Esophagus squamous epithelium (tissue), 5 donors: Measurements from ENCODE around the gene KNCN. TPM values are rescaled to one million over a fixed set of nuclear protein-coding genes. Genes with fewer than 3 reads are reported as not detected.

Source experiments
- DNase-seq: peaks from one replicate; lab custom pipeline; 2025; lab: John Stamatoyannopoulos, UW
- H3K27ac ChIP-seq, 4 donors: fragments of 200-600 bp; sonication (generic); one replicate each; pipeline ENCODE4 v1.5.1; 2016 to 2019; ENCODE audit warnings: mild to moderate bottlenecking in 1 of 4
- H3K27me3 ChIP-seq, 4 donors: fragments of 200-600 bp; sonication (generic); 1 replicate in 3 of 4; 2 replicates in 1 of 4; pipeline versions ENCODE4 v1.5.1 to v1.6.0; 2017 to 2021; ENCODE audit warnings: antibody characterized with exemption in 1 of 4
- H3K36me3 ChIP-seq, 3 donors: fragments of 200-600 bp; sonication (generic); one replicate each; pipeline ENCODE4 v1.5.1; 2016 to 2019
- H3K4me1 ChIP-seq, 3 donors: fragments of 200-600 bp; sonication (generic); one replicate each; pipeline ENCODE4 v1.5.1; 2017 to 2019
- H3K4me3 ChIP-seq, 4 donors: fragments of 200-600 bp; sonication (generic); 1 replicate in 3 of 4; 2 replicates in 1 of 4; pipeline ENCODE4 v1.5.1; 2016 to 2019; ENCODE audit warnings: mild to moderate bottlenecking in 2 of 4, moderate library complexity in 1 of 4
- H3K9me3 ChIP-seq, 3 donors: fragments of 200-600 bp; sonication (generic); one replicate each; pipeline ENCODE4 v1.5.1; 2016 to 2019
- POLR2A ChIP-seq, 4 donors: fragments of 450-650 bp; IDR thresholded peaks; one replicate each; pipeline ENCODE4 v1.6.1; 2017; ENCODE audit warnings: antibody characterized with exemption in 4 of 4, mild to moderate bottlenecking in 4 of 4, moderate library complexity in 3 of 4
- whole genome bisulfite sequencing, 2 donors: methylation state at CpG; one replicate each; pipeline ENCODE4 v1.1.5; 2018; 5-methylcytosine and 5-hydroxymethylcytosine counted together
- intact Hi-C: fragments of 100-400 bp; cut with DNase I; formaldehyde crosslinking; loops from one replicate; pipeline ENCODE4 v1.15.0; 2022
- total RNA-seq, 4 donors: library from RNA; depleted of rRNA; stranded (reverse); fragments of >200 nt; gene quantifications; one replicate each; pipeline ENCODE4 v1.1.0, GENCODE V29; 2016
- TF ChIP-seq, protein P1 (sequence below), 6 experiments: fragments of 450-650 bp in 4 of 6; fragments of 200-600 bp in 2 of 6; sonication (generic) in 2 of 6; IDR thresholded peaks; one replicate each; pipeline ENCODE4 v1.5.1; 2016 to 2019; ENCODE audit warnings: antibody characterized with exemption in 6 of 6, mild to moderate bottlenecking in 4 of 6, moderate library complexity in 4 of 6
- donor health status: DM: yes; HTN: yes; CAD: no.

Gene KNCN
- total RNA-seq, 4 donors from 2014 or later = not detected

DNA sequence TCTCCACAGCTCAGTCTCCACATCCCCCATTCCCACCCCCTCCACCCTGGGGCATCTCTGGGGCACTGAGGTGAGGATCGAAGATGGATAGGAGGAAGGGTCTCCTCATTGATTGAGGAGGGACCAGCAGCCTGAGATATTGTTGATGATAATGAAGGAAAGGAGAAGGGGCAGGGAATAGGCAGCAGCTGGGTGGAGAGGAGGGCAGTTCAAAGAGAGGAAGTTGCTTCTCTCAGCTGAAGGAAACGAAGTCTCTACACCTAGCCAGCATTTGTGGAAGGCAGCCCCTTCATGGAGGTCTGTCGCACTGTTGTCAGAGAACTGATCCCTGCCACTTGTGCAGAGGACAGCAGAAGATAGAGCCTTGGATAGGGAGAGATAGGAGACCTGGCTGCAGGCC, 5.7 kb downstream of the KNCN start:
- H3K4me1 ChIP-seq = peaks cover 0 to 25% (median 4%) of the 10 kb centered on the region in 3 donors
- intact Hi-C loops = no loop called here
- H3K36me3 ChIP-seq = no peaks in the 10 kb centered on the region
- peaks cover 7 to 89% (median 8%) of the 10 kb centered on the region in 4 donors for H3K27me3 ChIP-seq
- no peak overlapping the region for H3K4me3 ChIP-seq
- no peak for DNase-seq
- no peak overlapping the region for H3K27ac ChIP-seq
- TF ChIP-seq, protein P1, sequence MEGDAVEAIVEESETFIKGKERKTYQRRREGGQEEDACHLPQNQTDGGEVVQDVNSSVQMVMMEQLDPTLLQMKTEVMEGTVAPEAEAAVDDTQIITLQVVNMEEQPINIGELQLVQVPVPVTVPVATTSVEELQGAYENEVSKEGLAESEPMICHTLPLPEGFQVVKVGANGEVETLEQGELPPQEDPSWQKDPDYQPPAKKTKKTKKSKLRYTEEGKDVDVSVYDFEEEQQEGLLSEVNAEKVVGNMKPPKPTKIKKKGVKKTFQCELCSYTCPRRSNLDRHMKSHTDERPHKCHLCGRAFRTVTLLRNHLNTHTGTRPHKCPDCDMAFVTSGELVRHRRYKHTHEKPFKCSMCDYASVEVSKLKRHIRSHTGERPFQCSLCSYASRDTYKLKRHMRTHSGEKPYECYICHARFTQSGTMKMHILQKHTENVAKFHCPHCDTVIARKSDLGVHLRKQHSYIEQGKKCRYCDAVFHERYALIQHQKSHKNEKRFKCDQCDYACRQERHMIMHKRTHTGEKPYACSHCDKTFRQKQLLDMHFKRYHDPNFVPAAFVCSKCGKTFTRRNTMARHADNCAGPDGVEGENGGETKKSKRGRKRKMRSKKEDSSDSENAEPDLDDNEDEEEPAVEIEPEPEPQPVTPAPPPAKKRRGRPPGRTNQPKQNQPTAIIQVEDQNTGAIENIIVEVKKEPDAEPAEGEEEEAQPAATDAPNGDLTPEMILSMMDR (IDR thresholded peaks at IDR 0.05) = no peak
- TF ChIP-seq POLR2A (IDR thresholded peaks at IDR 0.05) = no peak
- 44 to 63% methylated on average over 2 to 3 of the region's 3 CpGs for WGBS, 2 donors
- no peaks in the 10 kb centered on the region for H3K9me3 ChIP-seq

DNA sequence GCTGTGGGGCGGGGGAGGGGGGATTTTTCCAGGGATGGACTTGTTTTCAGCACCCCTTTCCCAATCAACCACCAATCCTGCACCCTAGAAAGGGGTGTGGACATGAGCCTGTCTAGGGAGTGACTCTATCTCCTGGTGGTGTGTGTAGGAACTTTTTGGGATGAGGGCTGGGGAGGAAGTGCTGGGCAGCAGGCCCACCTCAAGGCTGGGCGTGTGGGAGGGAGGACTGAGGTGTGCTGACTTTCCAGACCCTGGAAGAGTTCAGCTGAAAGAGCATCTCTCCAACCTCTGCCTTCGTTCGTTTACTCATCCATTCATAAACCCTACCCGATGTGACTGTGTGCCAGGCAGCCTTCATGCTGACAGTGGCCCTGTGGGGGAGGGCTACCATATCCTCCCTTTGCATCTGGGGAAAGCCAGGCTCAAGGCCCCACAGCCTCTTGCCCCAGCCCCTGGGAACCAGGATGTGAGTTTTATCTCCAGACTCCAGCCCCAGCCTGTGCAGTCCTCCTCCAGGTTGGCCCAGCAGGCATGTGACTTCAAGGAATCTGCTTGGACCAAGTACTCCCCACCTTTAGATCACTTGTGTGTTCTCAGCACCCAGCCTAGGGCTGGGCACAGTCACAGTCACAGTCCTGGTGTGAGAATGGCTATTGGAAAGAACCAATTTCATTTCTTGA, 6.7 kb downstream of the KNCN start:
- peak overlapping the region in 1 of 4 donors; percentile 27 for H3K4me3 ChIP-seq
- peaks cover 7 to 85% (median 8%) of the 10 kb centered on the region in 4 donors for H3K27me3 ChIP-seq
- intact Hi-C loops = no loop called here
- TF ChIP-seq, protein P1 (IDR thresholded peaks at IDR 0.05) = no peak
- no peak for TF ChIP-seq POLR2A (IDR thresholded peaks at IDR 0.05)
- WGBS, 2 donors = 59% methylated on average over 3 to 4 of the region's 5 CpGs
- DNase-seq = no peak
- H3K27ac ChIP-seq = no peak overlapping the region
- H3K4me1 ChIP-seq = peaks cover 0 to 19% (median 4%) of the 10 kb centered on the region in 3 donors
- no peaks in the 10 kb centered on the region for H3K9me3 ChIP-seq
- H3K36me3 ChIP-seq = no peaks in the 10 kb centered on the region

GRCh38 chr1:46543761-46544560, 7.5 kb downstream of the KNCN start:
- WGBS, 2 donors = 11 to 15% methylated on average over 19 to 35 of the region's 58 CpGs
- no peak for DNase-seq
- Histone ChIP-seq H3K9me3 (no peaks in the 10 kb centered on the region), H3K27ac (no peak overlapping the region), H3K4me1 (peaks cover 0 to 12% (median 4%) of the 10 kb centered on the region in 3 donors), H3K36me3 (no peaks in the 10 kb centered on the region), H3K27me3 (peaks cover 7 to 90% (median 8%) of the 10 kb centered on the region in 4 donors), H3K4me3 (peak overlapping the region in 1 of 4 donors; percentile 27)
- intact Hi-C loops = no loop called here
- TF ChIP-seq, protein P1 (IDR thresholded peaks at IDR 0.05) = no peak
- TF ChIP-seq POLR2A (IDR thresholded peaks at IDR 0.05) = no peak

DNA sequence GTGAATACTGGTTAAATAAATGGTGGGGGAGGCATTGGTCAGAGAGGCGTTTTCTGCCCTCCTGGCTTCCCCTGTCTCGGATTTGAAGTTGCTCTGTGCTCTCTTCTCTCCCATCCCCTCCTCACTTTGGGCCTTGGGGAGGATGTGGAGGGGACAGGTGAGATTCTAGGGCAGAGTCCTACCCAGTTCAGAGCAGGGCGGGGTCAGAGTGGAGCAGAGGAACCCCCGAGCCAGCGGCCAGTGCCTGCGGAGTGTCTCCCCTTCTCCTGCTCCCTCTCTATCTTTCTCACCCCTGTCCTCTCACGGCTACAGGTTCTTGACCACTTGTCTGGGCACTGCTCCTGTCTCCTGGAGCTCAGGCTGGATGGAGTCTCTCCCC, 8.1 kb downstream of the KNCN start:
- WGBS, 2 donors = 29 to 74% methylated on average over 1 to 7 of the region's 7 CpGs
- H3K9me3 ChIP-seq = no peaks in the 10 kb centered on the region
- H3K4me3 ChIP-seq = no peak overlapping the region
- H3K4me1 ChIP-seq = peaks cover 0 to 12% (median 4%) of the 10 kb centered on the region in 3 donors
- H3K27ac ChIP-seq = no peak overlapping the region
- TF ChIP-seq POLR2A (IDR thresholded peaks at IDR 0.05) = no peak
- TF ChIP-seq, protein P1 (IDR thresholded peaks at IDR 0.05) = no peak
- DNase-seq = no peak
- intact Hi-C loops = no loop called here
- peaks cover 7 to 90% (median 8%) of the 10 kb centered on the region in 4 donors for H3K27me3 ChIP-seq
- no peaks in the 10 kb centered on the region for H3K36me3 ChIP-seq

GRCh38 chr1:46539972-46540371, 11.5 kb downstream of the KNCN start:
- no peak overlapping the region for H3K27ac ChIP-seq
- no peak for DNase-seq
- 57 to 66% methylated on average over 5 to 7 of the region's 9 CpGs for WGBS, 2 donors
- H3K9me3 ChIP-seq = no peaks in the 10 kb centered on the region
- peaks cover 0 to 8% (median 4%) of the 10 kb centered on the region in 3 donors for H3K4me1 ChIP-seq
- H3K4me3 ChIP-seq = no peak overlapping the region
- intact Hi-C loops = loop anchor here (10.0 kb wide), 1 partner anchor 185 kb away; no protein-coding TSS in a partner anchor
- TF ChIP-seq POLR2A (IDR thresholded peaks at IDR 0.05) = no peak
- TF ChIP-seq, protein P1 (IDR thresholded peaks at IDR 0.05) = no peak
- H3K27me3 ChIP-seq = peaks cover 7 to 78% (median 8%) of the 10 kb centered on the region in 4 donors
- no peaks in the 10 kb centered on the region for H3K36me3 ChIP-seq
